H1 (cell line): ENCODE results near the gene TUBB2B. TPM values are rescaled to one million over a fixed set of nuclear protein-coding genes. Genes with fewer than 3 reads are reported as not detected.

Experiments used
- CTCF ChIA-PET: fragments of 300-600 bp; sonication (Branson Sonifier 250); formaldehyde crosslinking; loops from one replicate; lab custom pipeline; 2021; ENCODE audit not compliant: partially characterized antibody; lab: Charles Lee
- POLR2A ChIA-PET: fragments of 300-600 bp; sonication (Branson Sonifier 250); formaldehyde crosslinking; loops from one replicate; lab custom pipeline; 2021; ENCODE audit warnings: inconsistent platforms; ENCODE audit not compliant: partially characterized antibody; lab: Charles Lee
- DNase-seq, 2 experiments: peaks; one replicate each; pipeline versions ENCODE4 v3.0.0 to v3.0.0-alpha.2; 2010 to 2022; ENCODE audit warnings: low spot score in 2 of 2, low read depth in 1 of 2, mixed read lengths in 1 of 2
- FAIRE-seq: peaks from 2 replicates; lab custom pipeline; 2011; peaks lifted over from hg19 to GRCh38; lab: Jason Lieb, UNC
- H2AFZ ChIP-seq: 2 replicates; pipeline ENCODE4 v1.8.1; 2012; ENCODE audit warnings: low read length, inconsistent platforms
- H2AK5ac ChIP-seq: 2 replicates; pipeline ENCODE4 v1.6.1; 2013; ENCODE audit warnings: low read depth, low read length
- H2BK120ac ChIP-seq: replicated peaks from 2 replicates; pipeline ENCODE3; 2013; ENCODE audit warnings: low read depth, low read length, inconsistent platforms
- H2BK12ac ChIP-seq: 2 replicates; pipeline ENCODE4 v1.6.1; 2013; ENCODE audit warnings: low read depth, low read length
- H2BK15ac ChIP-seq: 2 replicates; pipeline ENCODE4 v1.6.1; 2013; ENCODE audit warnings: low read length
- H2BK20ac ChIP-seq: 2 replicates; pipeline ENCODE4 v1.6.1; 2013; ENCODE audit warnings: low read length
- H2BK5ac ChIP-seq: 2 replicates; pipeline ENCODE4 v1.6.1; 2013; ENCODE audit warnings: low read depth, low read length
- H3K14ac ChIP-seq: 2 replicates; pipeline ENCODE4 v1.6.1; 2013; ENCODE audit warnings: inconsistent platforms; ENCODE audit not compliant: insufficient read length
- H3K18ac ChIP-seq: 2 replicates; pipeline ENCODE4 v1.6.1; 2013; ENCODE audit warnings: low read length; ENCODE audit errors: extremely low read depth
- H3K23ac ChIP-seq: 2 replicates; pipeline ENCODE4 v1.6.1; 2013; ENCODE audit warnings: inconsistent platforms; ENCODE audit not compliant: insufficient read length
- H3K23me2 ChIP-seq: 2 replicates; pipeline ENCODE4 v1.6.1; 2013; ENCODE audit warnings: low read depth, low read length
- H3K27ac ChIP-seq: 2 replicates; pipeline ENCODE4 v1.6.1; 2011; ENCODE audit warnings: low read depth, low read length, inconsistent platforms
- H3K27me3 ChIP-seq, 4 experiments: replicated peaks in 1 of 4; 1 replicate in 1 of 4; 2 replicates in 3 of 4; pipeline versions ENCODE4 v1.6.1 to v1.8.1; 2011 to 2013; ENCODE audit warnings: low read length in 3 of 4, mild to moderate bottlenecking in 3 of 4, inconsistent platforms in 2 of 4, mixed read lengths in 2 of 4, moderate library complexity in 1 of 4; ENCODE audit not compliant: control insufficient read depth in 3 of 4, insufficient read depth in 3 of 4; ENCODE audit errors: extremely low read depth in 1 of 4
- H3K36me3 ChIP-seq, 4 experiments: 2 replicates each; pipeline versions ENCODE4 v1.6.1 to v1.8.1; 2011 to 2013; ENCODE audit warnings: mild to moderate bottlenecking in 4 of 4, low read length in 3 of 4, moderate library complexity in 2 of 4, control low read depth in 1 of 4, inconsistent platforms in 1 of 4; ENCODE audit not compliant: insufficient read depth in 4 of 4, control insufficient read depth in 2 of 4
- H3K4ac ChIP-seq: replicated peaks from 2 replicates; pipeline ENCODE3; 2013; ENCODE audit warnings: low read length, low read depth, mixed read lengths, inconsistent platforms; ENCODE audit not compliant: insufficient read length
- H3K4me1 ChIP-seq, 4 experiments: replicated peaks in 1 of 4; 1 replicate in 1 of 4; 2 replicates in 3 of 4; pipeline versions ENCODE4 v1.6.1 to v1.8.1; 2011 to 2013; ENCODE audit warnings: low read length in 3 of 4, inconsistent platforms in 2 of 4, mixed read lengths in 1 of 4; ENCODE audit not compliant: insufficient read depth in 4 of 4, control insufficient read depth in 3 of 4
- H3K4me2 ChIP-seq, 2 experiments: 2 replicates each; pipeline versions ENCODE4 v1.6.1 to v1.8.1; 2011 to 2013; ENCODE audit warnings: low read depth in 2 of 2, low read length in 2 of 2, control low read depth in 1 of 2, inconsistent platforms in 1 of 2, mild to moderate bottlenecking in 1 of 2; ENCODE audit not compliant: insufficient read depth in 1 of 2
- H3K4me3 ChIP-seq, 4 experiments: fragments of 200-600, 300-600 bp in 1 of 4; sonication (generic), shearing (Covaris generic), sonication (Bioruptor Twin) in 1 of 4; 2 replicates each; pipeline versions ENCODE4 v1.5.1 to v1.8.1; 2011 to 2016; ENCODE audit warnings: low read length in 4 of 4, low read depth in 3 of 4, control low read depth in 2 of 4, inconsistent platforms in 2 of 4, mild to moderate bottlenecking in 2 of 4, mixed read lengths in 1 of 4, moderate library complexity in 1 of 4; ENCODE audit not compliant: insufficient read depth in 2 of 4; ENCODE audit errors: extremely low read depth in 1 of 4
- H3K56ac ChIP-seq: replicated peaks from 2 replicates; pipeline ENCODE3; 2013; ENCODE audit warnings: low read depth, mild to moderate bottlenecking, mixed read lengths, low read length, inconsistent platforms; ENCODE audit not compliant: insufficient read length
- H3K79me1 ChIP-seq: 2 replicates; pipeline ENCODE4 v1.6.1; 2013; ENCODE audit warnings: low read depth, low read length, control low read depth
- H3K79me2 ChIP-seq, 2 experiments: 2 replicates each; pipeline versions ENCODE4 v1.6.1 to v1.8.1; 2012 to 2013; ENCODE audit warnings: low read length in 2 of 2, mild to moderate bottlenecking in 2 of 2, inconsistent platforms in 1 of 2; ENCODE audit not compliant: insufficient read depth in 2 of 2, control insufficient read depth in 1 of 2
- H3K9ac ChIP-seq, 4 experiments: replicated peaks in 1 of 4; 1 replicate in 1 of 4; 2 replicates in 3 of 4; pipeline versions ENCODE4 v1.6.1 to v1.8.1; 2011 to 2013; ENCODE audit warnings: low read depth in 3 of 4, low read length in 3 of 4, control low read depth in 2 of 4, mild to moderate bottlenecking in 2 of 4, moderate library complexity in 2 of 4, inconsistent platforms in 1 of 4; ENCODE audit errors: extremely low read depth in 1 of 4
- H3K9me3 ChIP-seq, 2 experiments: 2 replicates each; pipeline versions ENCODE4 v1.6.1 to v1.8.1; 2012 to 2013; ENCODE audit warnings: mild to moderate bottlenecking in 2 of 2, moderate library complexity in 2 of 2, control low read depth in 1 of 2, inconsistent platforms in 1 of 2, low read depth in 1 of 2, low read length in 1 of 2, mixed read lengths in 1 of 2; ENCODE audit not compliant: insufficient read depth in 2 of 2
- H4K20me1 ChIP-seq, 2 experiments: replicated peaks in 1 of 2; 2 replicates each; pipeline versions ENCODE3 to v1.8.1; 2011 to 2013; ENCODE audit warnings: inconsistent platforms in 2 of 2, low read length in 2 of 2, mild to moderate bottlenecking in 1 of 2; ENCODE audit not compliant: insufficient read depth in 2 of 2, control insufficient read depth in 1 of 2
- H4K5ac ChIP-seq: 2 replicates; pipeline ENCODE4 v1.6.1; 2013; ENCODE audit warnings: low read length, low read depth, mixed read lengths, inconsistent platforms; ENCODE audit not compliant: insufficient read length
- H4K8ac ChIP-seq: 2 replicates; pipeline ENCODE4 v1.8.0; 2013; ENCODE audit warnings: mild to moderate bottlenecking, moderate library complexity, low read length, inconsistent platforms; ENCODE audit not compliant: insufficient read depth; ENCODE audit errors: extremely low read depth
- H4K91ac ChIP-seq: replicated peaks from 2 replicates; pipeline ENCODE3; 2013; ENCODE audit warnings: low read length, mixed read lengths, inconsistent platforms; ENCODE audit not compliant: insufficient read length
- CREB1 ChIP-seq: IDR thresholded peaks from 2 replicates; pipeline ENCODE4 v1.6.1; 2012; ENCODE audit warnings: inconsistent platforms
- EZH2 ChIP-seq: fragments of 200-600 bp; sonication (generic); IDR thresholded peaks from 2 replicates; pipeline ENCODE4 v1.7.1; 2012; ENCODE audit warnings: low read depth, mild to moderate bottlenecking, moderate library complexity, low read length, inconsistent platforms; ENCODE audit not compliant: severe bottlenecking
- KDM4A ChIP-seq: IDR thresholded peaks from one replicate; pipeline ENCODE4 v1.7.1; 2012; ENCODE audit warnings: low read depth, mild to moderate bottlenecking, moderate library complexity, low read length, inconsistent platforms; ENCODE audit not compliant: severe bottlenecking
- KDM5A ChIP-seq: fragments of 200-600 bp; IDR thresholded peaks from 2 replicates; pipeline ENCODE4 v1.7.1; 2012; ENCODE audit warnings: mild to moderate bottlenecking, low read length, inconsistent platforms, mixed read lengths
- POU5F1 ChIP-seq: IDR thresholded peaks from 2 replicates; pipeline ENCODE4 v1.6.1; 2011; ENCODE audit warnings: low read depth, mild to moderate bottlenecking, low read length, moderate library complexity
- SRF ChIP-seq: IDR thresholded peaks from 2 replicates; pipeline ENCODE4 v1.6.1; 2011; ENCODE audit warnings: mild to moderate bottlenecking, low read depth, low read length, moderate library complexity
- TCF12 ChIP-seq: IDR thresholded peaks from 2 replicates; pipeline ENCODE4 v1.6.1; 2011; ENCODE audit warnings: low read depth, mild to moderate bottlenecking, low read length
- WGBS, 2 experiments: shearing (Covaris generic) in 1 of 2; methylation state at CpG; one replicate each; pipeline versions ENCODE4 v1.1.6 to v1.1.7; 2013 to 2015; ENCODE audit warnings: low lambda C conversion rate in 2 of 2, mixed read lengths in 2 of 2, inconsistent platforms in 1 of 2, low coverage in 1 of 2, missing lambda C conversion rate in 1 of 2; ENCODE audit not compliant: insufficient replicate concordance in 2 of 2, insufficient coverage in 1 of 2, insufficient read length in 1 of 2; ENCODE audit errors: extremely low coverage in 1 of 2, missing lambda C conversion rate in 1 of 2; 5-methylcytosine and 5-hydroxymethylcytosine counted together
- polyA plus RNA-seq, 7 experiments: library from polyadenylated mRNA; depleted of rRNA in 3 of 7; stranded (reverse) in 5 of 7; unstranded in 2 of 7; fragments of >200 nt in 5 of 7; fragments of 200-250 nt in 2 of 7; gene quantifications; 1 replicate in 5 of 7; 2 replicates in 1 of 7; 4 replicates in 1 of 7; pipeline versions ENCODE4 v1.2.1 to v1.2.3, GENCODE V29; 2011 to 2013; ENCODE audit warnings: missing spikeins in 2 of 7, mixed read lengths in 2 of 7
- total RNA-seq: library from RNA; stranded (reverse); fragmentation: NEBNext Ultra II Directional; extraction: Animal tissue kit (Norgen Biotek cat#: 25700); gene quantifications from 2 replicates; pipeline ENCODE4 v1.2.1, GENCODE V29; 2021

Gene TUBB2B
- total and polyA plus RNA-seq, 2 of the 8 experiments (the other 6 are each of a cell fraction or from before 2014, with no cell fraction given): 612 to 722 TPM

DNA sequence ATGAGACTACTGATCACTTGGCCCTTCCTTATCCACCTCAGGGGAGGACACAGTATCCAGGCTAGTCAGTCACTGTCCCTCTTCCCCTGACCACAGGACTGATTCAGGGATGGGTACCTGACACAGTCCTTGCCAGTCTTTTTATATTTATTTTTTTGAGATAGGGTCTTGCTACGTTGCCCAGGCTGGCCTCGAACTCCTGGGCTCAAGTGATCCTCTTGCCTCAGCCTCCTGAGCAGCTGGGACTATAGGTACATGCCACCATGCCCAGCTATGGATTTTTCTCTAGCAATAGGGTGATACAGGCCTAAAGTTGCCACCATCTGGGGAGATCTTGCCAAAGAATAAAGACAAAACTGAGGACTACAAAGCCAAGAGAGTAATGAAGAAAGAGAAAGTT is 10.2 kb downstream of the TUBB2B start:
- DNase-seq (no peak), FAIRE-seq (no peak)
- WGBS, 2 experiments: 96% methylated on average over 2 of the region's 2 CpGs; no CpG with 5 or more reads in 1 of the 2 experiments
- Histone ChIP-seq H3K4ac (no peak overlapping the region), H3K79me1 (no peaks in the 10 kb centered on the region), H3K4me2 (no peak overlapping the region), H3K4me3 (no peak overlapping the region), H2BK120ac (no peak overlapping the region), H3K56ac (no peak overlapping the region), H3K79me2 (no peaks in the 10 kb centered on the region), H2BK5ac (no peak overlapping the region), H4K91ac (no peak overlapping the region), H3K4me1 (peaks cover 0 to 2% (median 0%) of the 10 kb centered on the region in 4 experiments; a peak in 1 of 7 replicates), H3K27me3 (no peaks in the 10 kb centered on the region), H4K20me1 (peaks cover 0 to 5% of the 10 kb centered on the region in 2 experiments), H3K23me2 (peaks cover 5% of the 10 kb centered on the region; the same call in 1 of the 2 replicates), H2BK20ac (no peak overlapping the region), H3K9me3 (no peaks in the 10 kb centered on the region), H3K14ac (no peak overlapping the region), H3K27ac (no peak overlapping the region), H3K23ac (no peak overlapping the region), H2AFZ (no peak overlapping the region), H2BK15ac (no peak overlapping the region), H2BK12ac (no peak overlapping the region), H2AK5ac (no peak overlapping the region), H3K9ac (no peak overlapping the region), H4K5ac (no peak overlapping the region), H3K36me3 (no peaks in the 10 kb centered on the region), H4K8ac (no peak overlapping the region), H3K18ac (no peak overlapping the region)
- TF ChIP-seq SRF (no peak), TCF12 (no peak), CREB1 (no peak), KDM4A (no peak), KDM5A (no peak), EZH2 (no peak), POU5F1 (no peak)
- CTCF ChIA-PET: interaction anchor here (1.2 to 1.5 kb wide), 2 partner anchors 52 to 60 kb away, joined by 3 to 4 read pairs; partner anchors contain the start of gene TUBB2A
- POLR2A ChIA-PET: interaction anchor here (1.3 to 2.2 kb wide), 2 partner anchors 9 to 16 kb away, joined by 4 to 9 read pairs; no protein-coding TSS in a partner anchor
